ENCODE data around the gene DUSP15. TPM values are rescaled to one million over a fixed set of nuclear protein-coding genes. Genes with fewer than 3 reads are reported as not detected.

DUSP15 gene
- total and polyA plus RNA-seq, 9 donors, result 2.5 to 17.0 (median 6.9) TPM

GRCh38 chr20:31916708-31917107, 46.4 kb upstream of the DUSP15 start:
- Histone ChIP-seq H3K4me3 (no peak overlapping the region), H3K36me3 (no peaks in the 10 kb centered on the region), H3K9me3 (no peaks in the 10 kb centered on the region), H3K4me1 (ENCODE audit: insufficient read depth) (no peaks in the 10 kb centered on the region), H3K27me3 (no peaks in the 10 kb centered on the region), H3K27ac (no peak overlapping the region)
- TF ChIP-seq EP300 (IDR thresholded peaks at IDR 0.05) (no peak), CTCF (IDR thresholded peaks at IDR 0.05) (no peak), POLR2A (IDR thresholded peaks at IDR 0.05) (no peak)
- DNase-seq, result no peak
- 88 to 96% (median 95%) methylated on average over 4 of the region's 4 CpGs for WGBS, 3 donors
- intact Hi-C loops (cut with DNase I), result no loop called here

- Histone ChIP-seq H3K27me3 (no peaks in the 10 kb centered on the region), H3K9me3 (no peaks in the 10 kb centered on the region), H3K4me1 (ENCODE audit: insufficient read depth) (no peaks in the 10 kb centered on the region), H3K36me3 (no peaks in the 10 kb centered on the region), H3K27ac (no peak overlapping the region), H3K4me3 (no peak overlapping the region)
- TF ChIP-seq CTCF (IDR thresholded peaks at IDR 0.05) (no peak), POLR2A (IDR thresholded peaks at IDR 0.05) (no peak), EP300 (IDR thresholded peaks at IDR 0.05) (no peak)
- intact Hi-C loops (cut with DNase I), result no loop called here
- WGBS, 3 donors, result 61 to 64% (median 63%) methylated on average over 7 of the region's 7 CpGs
- DNase-seq, result no peak
Observed at GRCh38 chr20:31915491-31916280, 45.4 kb upstream of the DUSP15 start.

GRCh38 chr20:31914170-31914569, 43.8 kb upstream of the DUSP15 start:
- Histone ChIP-seq H3K9me3 (no peaks in the 10 kb centered on the region), H3K4me3 (no peak overlapping the region), H3K27ac (no peak overlapping the region), H3K27me3 (no peaks in the 10 kb centered on the region), H3K36me3 (no peaks in the 10 kb centered on the region), H3K4me1 (ENCODE audit: insufficient read depth) (no peaks in the 10 kb centered on the region)
- 39 to 42% (median 41%) methylated on average over 5 of the region's 5 CpGs for WGBS, 3 donors
- intact Hi-C loops (cut with DNase I), result no loop called here
- TF ChIP-seq POLR2A (IDR thresholded peaks at IDR 0.05) (no peak), EP300 (IDR thresholded peaks at IDR 0.05) (no peak), CTCF (IDR thresholded peaks at IDR 0.05) (no peak)
- DNase-seq, result no peak

GRCh38 chr20:31913431-31914157, 43.3 kb upstream of the DUSP15 start:
- WGBS, 3 donors, result 62 to 67% (median 62%) methylated on average over 15 of the region's 15 CpGs
- no peak for TF ChIP-seq EP300 (IDR thresholded peaks at IDR 0.05)
- no peak for TF ChIP-seq CTCF (IDR thresholded peaks at IDR 0.05)
- TF ChIP-seq POLR2A (IDR thresholded peaks at IDR 0.05), result no peak
- Histone ChIP-seq H3K36me3 (no peaks in the 10 kb centered on the region), H3K4me1 (ENCODE audit: insufficient read depth) (no peaks in the 10 kb centered on the region), H3K27me3 (no peaks in the 10 kb centered on the region), H3K9me3 (no peaks in the 10 kb centered on the region), H3K4me3 (no peak overlapping the region), H3K27ac (no peak overlapping the region)
- no peak for DNase-seq
- intact Hi-C loops (cut with DNase I), result no loop called here

Measured in ovary (tissue), 9 donors.